ENCODE results near the gene SH3BP2.

Gene SH3BP2

GRCh38 chr4:2792711-2793585, at the start of gene SH3BP2:
Gene SH3BP2 (plus strand): TSS chr4:2793085. CDS start chr4:2820618, 27,533 bp downstream.
- DNase-seq: peak in 18 of 58 donors; percentile 15 to 66 (median 48)

- no peak for DNase-seq
Measured at GRCh38 chr4:2743518-2744445, 49.1 kb upstream of the SH3BP2 start.

- no peak for DNase-seq
Measured at GRCh38 chr4:2744576-2745270, 48.2 kb upstream of the SH3BP2 start.

- no peak for DNase-seq
Measured at GRCh38 chr4:2745516-2745915, 47.4 kb upstream of the SH3BP2 start.

- no peak for DNase-seq
Measured at GRCh38 chr4:2745981-2746806, 46.7 kb upstream of the SH3BP2 start.

GRCh38 chr4:2746891-2747695, 45.8 kb upstream of the SH3BP2 start:
- DNase-seq: no peak

- no peak for DNase-seq
Measured at GRCh38 chr4:2750719-2751605, 41.9 kb upstream of the SH3BP2 start.

GRCh38 chr4:2753436-2753835, 39.4 kb upstream of the SH3BP2 start:
- DNase-seq: no peak

GRCh38 chr4:2754848-2755819, 37.8 kb upstream of the SH3BP2 start:
- peak in 1 of 58 donors; percentile 12 for DNase-seq

GRCh38 chr4:2755821-2756690, 36.8 kb upstream of the SH3BP2 start, which contains the start of gene TNIP2:
Gene TNIP2 (minus strand): TSS chr4:2756336. CDS start chr4:2756289, 47 bp downstream.
- peak in 50 of 58 donors; percentile 11 to 85 (median 66) for DNase-seq

- DNase-seq: no peak
Measured at GRCh38 chr4:2756691-2757350, 36.1 kb upstream of the SH3BP2 start.

- no peak for DNase-seq
Measured at GRCh38 chr4:2757426-2757825, 35.5 kb upstream of the SH3BP2 start.

- DNase-seq: no peak
Measured at GRCh38 chr4:2761035-2761923, 31.6 kb upstream of the SH3BP2 start.

GRCh38 chr4:2762048-2762447, 30.8 kb upstream of the SH3BP2 start:
- DNase-seq: no peak
